CD4-positive, alpha-beta T cell treated with Interleukin-17A for 1 hour (primary cell): ENCODE data around the gene CUTA.

ENCODE experiments used
- DNase-seq: peaks from one replicate; pipeline ENCODE4 v3.0.0-alpha.2; 2020

The CUTA gene, protein sequence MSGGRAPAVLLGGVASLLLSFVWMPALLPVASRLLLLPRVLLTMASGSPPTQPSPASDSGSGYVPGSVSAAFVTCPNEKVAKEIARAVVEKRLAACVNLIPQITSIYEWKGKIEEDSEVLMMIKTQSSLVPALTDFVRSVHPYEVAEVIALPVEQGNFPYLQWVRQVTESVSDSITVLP

DNA sequence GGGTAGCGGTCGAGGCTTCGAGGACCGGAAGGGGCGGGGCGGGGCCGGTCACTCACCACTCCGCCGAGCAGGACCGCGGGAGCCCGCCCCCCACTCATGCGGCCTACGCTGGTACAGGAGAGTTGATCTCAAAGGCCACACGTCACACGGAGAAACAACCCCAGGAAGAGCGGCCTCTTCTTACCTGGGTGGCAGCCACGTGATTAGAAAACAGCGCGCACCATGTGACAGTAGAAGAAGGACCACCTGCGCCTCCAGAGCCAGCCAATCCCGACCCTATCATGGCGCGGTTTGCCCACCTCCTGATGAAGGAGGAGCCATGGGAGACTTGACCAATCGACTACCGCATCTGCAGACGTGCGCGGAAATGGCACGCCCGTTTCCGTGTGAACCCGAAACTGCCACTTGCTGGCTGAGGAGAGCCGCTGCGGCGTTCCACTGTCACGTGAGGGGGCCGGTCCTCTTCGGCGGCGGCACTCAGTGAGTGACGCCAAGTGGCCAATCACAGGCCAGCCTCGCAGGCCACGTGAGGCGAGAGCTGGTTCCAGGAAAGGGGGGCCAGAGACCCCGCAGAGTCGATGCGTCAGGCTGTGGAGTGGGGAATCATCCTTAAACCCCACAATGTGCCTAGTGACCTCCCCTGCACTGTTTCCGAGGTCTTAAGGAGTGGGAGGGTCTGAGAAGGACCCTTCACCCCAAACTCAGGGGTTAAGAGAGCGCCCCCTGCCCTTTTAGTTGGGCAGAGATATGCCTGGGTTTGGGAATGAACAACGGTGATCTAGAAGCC is at the start of gene CUTA:
CUTA (minus strand) TSS at position 205 of the 787 bp plus-strand sequence; CDS start at position 98, 107 bp downstream.
- DNase-seq: peak; percentile 100

DNA sequence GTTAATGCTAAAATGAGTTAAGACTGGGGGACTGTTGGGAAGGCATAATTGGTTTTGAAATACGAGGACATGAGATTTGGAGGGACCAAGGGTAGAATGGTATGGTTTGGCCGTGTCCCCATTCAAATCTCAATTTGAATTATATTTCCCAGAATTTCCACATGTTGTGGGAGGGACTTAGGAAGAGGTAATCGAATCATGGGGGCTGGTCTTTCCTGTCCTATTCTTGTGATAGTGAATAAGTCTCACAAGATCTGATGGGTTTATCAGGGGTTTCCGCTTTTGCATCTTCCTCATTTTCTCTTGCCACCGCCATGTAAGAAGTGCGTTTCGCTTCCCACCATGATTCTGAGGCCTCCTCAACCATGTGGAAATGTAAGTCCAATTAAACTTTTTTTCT is 49.2 kb upstream of the CUTA start:
- no peak for DNase-seq

DNA sequence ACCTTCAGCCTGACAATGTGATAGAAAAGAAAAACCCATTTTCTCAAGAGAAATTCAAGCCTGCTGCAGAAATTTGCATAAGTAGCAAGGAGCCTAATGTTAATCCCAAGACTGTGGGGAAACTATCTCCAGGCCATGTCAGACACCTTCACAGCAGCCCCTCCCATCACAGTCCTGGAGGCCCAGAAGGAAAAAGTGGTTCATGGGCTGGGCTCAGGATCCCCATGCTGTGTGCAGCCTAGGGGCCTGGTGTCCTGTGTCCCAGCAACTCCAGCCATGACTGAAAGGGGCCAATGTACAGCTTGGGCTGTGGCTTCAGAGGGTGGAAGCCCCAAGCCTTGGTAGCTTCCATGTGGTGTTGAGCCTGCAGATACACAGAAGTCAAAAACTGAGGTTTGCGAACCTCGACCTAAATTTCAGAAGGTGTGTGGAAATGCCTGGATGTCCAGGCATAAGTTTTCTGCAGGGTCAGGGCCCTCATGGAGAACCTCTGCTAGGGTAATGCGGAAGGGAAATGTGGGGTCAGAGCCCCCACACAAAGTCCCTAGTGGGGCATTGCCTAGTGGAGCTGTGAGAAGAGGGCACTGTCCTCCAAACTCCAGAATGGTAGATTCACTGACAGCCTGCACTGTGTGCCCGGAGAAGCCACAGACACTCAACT is 48.3 kb upstream of the CUTA start:
- no peak for DNase-seq

DNA sequence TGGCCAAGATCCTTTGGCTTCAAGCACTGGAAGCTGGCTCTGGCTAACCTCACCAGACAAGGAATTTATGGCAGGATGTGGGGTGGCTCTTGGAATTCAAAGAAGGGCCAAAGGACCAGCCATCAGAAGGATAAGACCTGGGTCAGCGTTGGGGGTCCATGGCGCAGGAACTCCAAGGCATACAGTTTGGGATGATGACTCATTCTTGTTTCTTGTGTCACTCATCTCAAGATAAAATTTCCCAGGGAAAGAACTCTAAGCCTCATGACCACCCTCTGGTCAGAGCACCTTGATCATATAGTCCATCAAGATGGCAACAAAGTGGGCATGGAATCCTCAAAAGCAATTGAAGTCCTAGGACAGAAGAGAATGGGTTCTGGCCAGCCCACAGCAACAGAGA is 41.3 kb upstream of the CUTA start:
- no peak for DNase-seq

DNA sequence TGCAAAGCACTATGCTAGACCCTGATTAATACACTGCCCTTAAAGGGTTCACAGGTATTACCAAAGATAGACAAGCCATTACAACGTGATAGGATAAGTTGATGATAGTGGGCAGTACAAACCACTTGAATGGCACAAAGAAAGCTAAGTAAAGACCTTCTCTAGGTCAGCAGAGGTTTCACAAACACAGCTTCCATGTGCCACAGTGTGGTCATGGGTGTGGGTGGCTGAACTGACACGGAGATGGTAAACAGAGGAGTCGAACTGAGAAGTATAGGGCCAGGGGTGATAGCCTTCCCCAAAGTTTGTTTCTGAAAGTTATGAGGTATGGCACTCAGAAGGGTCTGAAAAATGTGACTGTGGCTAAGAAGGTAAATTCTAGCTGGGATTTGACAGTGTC is 40.8 kb upstream of the CUTA start:
- no peak for DNase-seq

DNA sequence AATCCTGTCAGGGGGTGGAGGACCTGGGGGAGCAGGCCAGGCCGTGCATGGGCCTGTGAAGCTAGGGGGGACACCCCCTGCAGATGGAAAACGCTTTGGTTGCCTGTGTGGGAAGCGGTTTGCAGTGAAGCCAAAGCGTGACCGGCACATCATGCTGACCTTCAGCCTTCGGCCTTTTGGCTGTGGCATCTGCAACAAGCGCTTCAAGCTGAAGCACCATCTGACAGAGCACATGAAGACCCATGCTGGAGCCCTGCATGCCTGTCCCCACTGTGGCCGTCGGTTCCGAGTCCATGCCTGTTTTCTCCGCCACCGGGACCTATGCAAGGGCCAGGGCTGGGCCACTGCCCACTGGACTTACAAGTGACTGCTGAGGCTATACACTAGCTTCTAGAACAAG is 38.2 kb upstream of the CUTA start:
- DNase-seq: no peak

DNA sequence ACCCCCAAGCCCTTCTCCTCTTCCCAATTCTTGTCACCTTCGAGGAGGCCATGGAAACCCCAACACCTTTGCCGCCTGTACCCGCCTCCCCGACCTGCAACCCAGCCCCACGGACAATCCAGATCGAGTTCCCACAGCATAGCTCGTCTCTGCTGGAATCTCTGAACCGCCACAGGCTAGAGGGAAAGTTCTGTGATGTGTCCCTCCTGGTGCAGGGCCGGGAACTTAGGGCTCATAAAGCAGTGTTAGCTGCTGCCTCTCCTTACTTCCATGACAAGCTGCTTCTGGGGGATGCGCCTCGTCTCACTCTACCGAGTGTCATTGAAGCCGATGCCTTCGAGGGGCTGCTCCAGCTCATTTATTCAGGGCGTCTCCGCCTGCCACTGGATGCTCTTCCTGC is 37.1 kb upstream of the CUTA start:
- DNase-seq: no peak

DNA sequence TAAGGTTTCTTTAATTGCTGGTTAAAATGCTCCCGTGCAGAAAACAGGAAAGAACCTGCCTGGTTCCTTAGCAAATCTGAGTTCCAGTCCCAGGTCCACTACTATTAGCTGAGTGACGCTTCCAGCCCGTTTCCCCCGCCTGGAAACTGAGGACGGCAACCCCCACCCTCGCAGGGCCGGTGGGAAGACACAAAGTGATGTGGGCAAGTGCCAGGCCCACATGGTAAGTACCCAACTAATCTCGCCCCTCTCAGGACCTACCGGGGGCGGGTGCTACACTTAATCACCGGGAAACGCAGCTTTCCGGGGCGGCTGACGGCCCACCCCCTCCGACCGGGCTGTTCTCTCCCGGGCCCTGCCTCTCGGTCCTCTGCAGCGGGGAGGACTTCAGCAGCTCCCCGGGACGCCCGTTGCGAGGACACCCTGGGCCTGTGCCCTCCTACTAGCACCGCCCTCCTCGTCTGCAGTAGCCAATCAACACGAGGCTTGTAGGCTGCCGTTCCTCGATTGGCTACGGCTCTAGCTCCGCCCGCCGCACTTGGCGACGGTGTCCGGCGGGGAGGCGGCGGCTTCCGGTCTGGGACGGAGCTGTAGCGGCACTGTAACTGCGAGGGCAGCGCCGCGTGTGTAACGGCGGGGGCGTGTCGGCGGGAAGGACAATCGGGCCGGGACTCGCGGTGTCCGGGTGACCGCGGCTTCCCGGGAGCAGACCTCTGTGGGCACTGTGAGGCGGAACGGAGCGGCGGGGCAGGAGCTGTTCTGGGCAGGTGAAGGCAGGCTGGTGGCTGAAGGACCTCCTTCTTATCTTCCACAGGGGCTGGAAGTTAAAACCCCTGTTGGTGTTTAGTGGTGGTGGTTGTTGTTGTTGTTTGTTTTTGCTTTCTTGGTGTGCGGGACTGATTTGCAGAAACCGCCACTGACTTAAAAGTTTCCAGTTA is 36.4 kb upstream of the CUTA start, which contains the start of gene ZBTB9:
ZBTB9 (plus strand) TSS at position 568 of the 938 bp plus-strand sequence. CDS start 525 bp downstream, outside the sequence.
- DNase-seq: peak; percentile 97

DNA sequence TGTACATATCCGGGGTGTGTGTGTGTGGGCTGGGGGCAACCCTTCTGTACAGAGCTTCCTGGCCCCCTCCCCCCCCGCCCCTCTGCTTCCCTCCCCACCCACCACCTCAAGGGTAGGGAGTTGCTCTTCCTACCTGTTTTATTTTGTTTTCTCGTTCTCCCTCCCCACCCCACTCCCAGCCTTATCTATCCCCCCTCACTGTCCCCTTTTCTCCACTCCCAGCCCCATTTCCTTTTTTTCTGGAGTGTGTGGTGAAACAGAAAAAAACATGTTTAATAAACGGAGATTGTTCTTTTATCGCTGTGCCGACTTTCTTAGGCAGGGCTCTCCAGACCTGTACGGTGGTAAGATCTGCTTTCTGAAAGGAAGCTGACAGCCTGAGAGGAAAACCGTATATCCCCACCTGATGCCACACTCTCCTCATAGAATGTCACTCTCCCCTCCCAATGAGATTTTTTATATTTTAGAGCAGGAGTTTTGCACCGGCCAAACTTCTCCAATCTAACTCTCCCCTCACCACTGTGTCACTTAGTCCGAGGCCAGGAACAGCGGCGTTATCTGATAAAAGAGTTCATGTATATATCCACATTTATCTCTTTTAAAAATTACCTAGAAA is 35.6 kb upstream of the CUTA start:
- DNase-seq: peak; percentile 18

DNA sequence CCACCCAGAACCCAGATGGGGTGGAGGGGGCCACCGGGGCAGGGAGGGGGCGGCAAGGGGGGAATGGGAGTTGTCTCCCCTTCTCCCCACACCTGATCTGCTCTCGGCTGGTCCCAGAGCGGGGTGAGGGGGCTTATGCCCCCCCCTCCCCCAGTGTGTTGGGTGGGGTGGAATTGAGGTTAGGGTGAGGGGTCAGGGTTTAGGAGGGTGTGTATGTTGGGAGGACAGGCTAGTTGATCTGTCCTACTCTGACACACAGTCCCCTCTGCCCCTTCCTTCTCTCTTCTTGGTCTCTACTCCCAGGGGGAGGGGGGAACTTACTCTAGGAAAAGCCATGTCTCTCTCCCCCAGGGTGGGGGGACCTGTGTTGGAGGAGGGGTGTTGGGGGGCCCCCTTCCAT is 34.6 kb upstream of the CUTA start:
- no peak for DNase-seq

DNA sequence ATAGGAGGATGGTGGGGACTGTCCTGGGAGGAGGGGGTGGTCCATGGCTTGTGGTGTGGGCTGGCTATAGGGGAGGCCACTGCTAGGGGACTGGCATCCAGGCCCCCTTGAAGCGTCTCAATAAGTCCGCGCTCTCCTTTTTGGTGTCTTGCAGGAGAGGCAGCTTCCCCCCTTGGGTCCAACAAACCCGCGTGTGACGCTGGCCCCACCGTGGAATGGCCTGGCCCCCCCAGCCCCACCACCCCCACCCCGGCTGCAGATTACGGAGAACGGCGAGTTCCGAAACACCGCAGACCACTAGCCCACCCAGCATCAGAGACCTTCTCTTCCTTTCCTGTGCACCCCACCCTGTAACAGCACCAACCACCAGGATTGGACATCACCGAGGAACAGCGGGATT is 33.7 kb upstream of the CUTA start:
- no peak for DNase-seq

DNA sequence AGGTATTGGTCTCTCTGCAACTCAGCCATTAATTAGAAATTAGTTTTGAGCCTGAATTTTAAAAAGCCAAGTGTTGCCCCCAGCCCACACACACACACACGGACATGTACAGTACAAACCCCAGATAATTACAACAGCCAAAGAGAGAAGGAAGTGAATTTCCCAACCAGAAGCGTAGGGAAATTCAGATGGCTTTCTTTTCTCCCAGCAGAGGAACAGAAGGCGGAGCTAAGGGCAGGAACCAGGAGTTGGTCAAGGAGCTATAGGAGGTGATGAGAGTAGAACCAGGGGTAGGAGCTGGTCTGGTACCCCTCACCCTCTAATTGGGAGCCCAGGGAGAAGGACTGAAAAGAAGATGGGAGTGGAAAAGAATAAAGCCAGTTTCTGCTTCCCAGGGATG is 32.5 kb upstream of the CUTA start:
- DNase-seq: no peak

DNA sequence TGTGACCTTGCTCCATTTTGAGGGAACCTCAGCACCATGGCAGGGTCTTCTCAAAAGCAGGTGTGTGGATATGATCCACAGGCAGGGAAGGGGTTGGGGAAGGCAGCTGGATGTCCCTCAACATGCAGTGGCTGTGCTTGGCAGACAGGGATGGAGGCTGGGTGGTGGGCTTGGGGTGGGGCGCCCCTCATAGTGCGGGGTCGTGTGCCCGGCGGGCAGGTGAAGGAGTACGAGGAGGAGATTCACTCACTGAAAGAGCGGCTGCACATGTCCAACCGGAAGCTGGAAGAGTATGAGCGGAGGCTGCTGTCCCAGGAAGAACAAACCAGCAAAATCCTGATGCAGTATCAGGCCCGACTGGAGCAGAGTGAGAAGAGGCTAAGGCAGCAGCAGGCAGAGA is 28.4 kb upstream of the CUTA start:
- DNase-seq: no peak

DNA sequence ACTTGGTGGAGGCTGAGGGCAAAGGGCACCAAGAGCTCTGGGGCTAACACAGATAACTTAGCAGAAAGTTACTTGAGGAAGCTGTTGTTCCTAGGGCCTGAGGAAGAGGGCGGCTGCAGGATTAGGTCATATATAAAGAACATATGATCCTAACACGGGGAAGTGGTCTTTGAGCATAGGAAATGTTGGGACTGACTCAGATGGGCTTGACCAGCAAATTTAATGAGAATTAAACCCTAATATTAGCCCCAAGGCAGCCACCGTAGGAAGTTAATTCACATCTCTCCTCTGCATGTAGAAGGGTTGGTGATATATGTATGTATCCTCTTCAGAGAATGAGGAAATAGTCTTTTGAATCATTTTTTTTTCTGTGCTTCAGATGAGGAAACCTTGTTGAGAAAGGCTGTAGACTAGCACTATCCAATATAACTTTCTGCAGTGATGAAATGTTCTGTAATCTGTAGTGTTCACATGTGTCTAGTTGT is 27.3 kb upstream of the CUTA start:
- no peak for DNase-seq

DNA sequence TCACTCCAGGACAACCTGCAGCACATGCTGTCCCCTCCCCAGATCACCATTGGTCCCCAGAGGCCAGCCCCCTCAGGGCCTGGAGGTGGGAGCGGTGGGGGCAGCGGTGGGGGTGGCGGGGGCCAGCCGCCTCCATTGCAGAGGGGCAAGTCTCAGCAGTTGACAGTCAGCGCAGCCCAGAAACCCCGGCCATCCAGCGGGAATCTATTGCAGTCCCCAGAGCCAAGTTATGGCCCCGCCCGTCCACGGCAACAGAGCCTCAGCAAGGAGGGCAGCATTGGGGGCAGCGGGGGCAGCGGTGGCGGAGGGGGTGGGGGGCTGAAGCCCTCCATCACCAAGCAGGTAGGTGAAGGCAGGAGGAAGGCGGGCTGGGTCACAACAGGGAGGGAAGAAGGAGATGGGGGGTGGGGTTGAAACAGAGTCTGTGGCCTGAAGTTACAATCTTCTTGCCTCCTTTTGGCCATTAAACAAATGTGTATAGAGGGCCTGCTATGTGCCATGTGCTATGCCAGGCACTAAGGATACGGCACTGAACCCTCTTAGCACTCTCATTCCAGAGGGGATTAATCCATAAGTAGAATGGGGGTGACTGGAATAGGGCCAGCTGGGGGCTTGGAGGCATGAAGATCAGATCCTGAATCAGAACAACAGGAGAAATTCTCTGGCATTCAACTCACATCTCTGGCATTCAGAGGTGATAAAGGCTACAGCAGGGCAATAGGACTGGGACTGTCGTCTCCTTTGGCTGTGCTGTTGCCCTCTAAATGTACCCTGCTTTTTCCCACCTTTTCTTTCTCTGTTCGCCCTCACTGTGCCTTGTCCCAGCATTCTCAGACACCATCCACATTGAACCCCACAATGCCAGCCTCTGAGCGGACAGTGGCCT is 26.0 kb upstream of the CUTA start:
- DNase-seq: no peak

DNA sequence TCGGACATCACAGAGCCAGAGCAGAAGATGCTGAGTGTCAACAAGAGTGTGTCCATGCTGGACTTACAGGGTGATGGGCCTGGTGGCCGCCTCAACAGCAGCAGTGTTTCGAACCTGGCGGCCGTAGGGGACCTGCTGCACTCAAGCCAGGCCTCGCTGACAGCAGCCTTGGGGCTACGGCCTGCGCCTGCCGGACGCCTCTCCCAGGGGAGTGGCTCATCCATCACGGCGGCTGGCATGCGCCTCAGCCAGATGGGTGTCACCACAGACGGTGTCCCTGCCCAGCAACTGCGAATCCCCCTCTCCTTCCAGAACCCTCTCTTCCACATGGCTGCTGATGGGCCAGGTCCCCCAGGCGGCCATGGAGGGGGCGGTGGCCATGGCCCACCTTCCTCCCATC is 25.1 kb upstream of the CUTA start:
- DNase-seq: no peak

DNA sequence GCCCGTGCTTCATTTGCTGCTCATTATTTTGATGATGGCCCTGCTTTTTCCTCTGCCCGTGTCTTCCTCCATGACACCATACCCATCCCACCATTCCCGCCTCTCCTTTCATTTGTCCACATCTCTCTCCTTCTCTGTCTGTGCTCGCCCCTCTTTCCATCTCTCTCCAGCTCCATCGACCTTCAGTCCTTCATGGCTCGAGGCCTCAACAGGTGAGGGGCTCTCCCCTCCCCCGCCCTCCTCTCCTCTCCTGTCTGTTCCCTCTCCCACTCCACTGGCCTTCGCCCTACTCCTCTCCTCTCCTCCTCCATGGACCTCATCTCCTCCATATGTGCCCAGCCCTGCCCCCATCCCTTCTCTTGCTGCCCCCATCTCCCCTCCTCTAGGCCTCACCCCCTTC is 24.4 kb upstream of the CUTA start:
- DNase-seq: no peak

DNA sequence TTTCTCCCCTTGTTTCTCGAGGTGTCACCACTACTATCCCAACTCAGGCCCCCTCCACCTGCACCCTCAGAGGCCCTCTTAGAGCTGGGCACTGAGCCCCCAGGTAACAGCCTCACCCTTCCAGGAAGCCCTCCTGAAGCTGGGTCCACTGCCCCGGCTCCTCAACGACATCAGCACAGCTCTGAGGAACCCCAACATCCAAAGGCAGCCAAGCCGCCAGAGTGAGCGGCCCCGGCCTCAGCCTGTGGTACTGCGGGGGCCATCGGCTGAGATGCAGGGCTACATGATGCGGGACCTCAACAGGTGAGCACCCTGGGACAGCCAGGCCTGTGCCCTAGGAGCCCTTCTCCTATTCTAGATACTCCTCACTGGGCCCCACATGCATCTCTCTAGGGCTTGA is 23.6 kb upstream of the CUTA start:
- DNase-seq: no peak

DNA sequence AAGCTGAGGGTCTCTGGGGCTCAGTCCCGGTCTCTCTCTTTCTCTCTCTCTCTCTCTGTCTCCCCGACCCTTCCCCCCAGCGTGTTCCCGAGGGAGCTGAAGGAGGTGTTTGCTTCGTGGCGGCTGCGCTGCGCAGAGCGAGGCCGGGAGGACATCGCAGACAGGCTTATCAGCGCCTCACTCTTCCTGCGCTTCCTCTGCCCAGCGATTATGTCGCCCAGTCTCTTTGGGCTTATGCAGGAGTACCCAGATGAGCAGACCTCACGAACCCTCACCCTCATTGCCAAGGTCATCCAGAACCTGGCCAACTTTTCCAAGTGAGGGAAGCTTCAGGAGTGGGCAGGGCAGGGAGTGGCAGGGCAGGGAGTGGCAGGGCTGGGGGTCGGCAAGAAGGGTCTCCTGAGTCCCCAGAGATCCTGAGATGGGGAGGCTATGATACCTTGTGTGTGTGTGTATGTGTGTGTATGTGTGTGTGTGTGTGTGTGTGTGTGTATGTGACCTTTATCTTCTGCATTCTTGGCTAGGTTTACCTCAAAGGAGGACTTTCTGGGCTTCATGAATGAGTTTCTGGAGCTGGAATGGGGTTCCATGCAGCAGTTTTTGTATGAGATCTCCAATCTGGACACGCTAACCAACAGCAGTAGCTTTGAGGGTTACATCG is 22.9 kb upstream of the CUTA start:
- DNase-seq: no peak

DNA sequence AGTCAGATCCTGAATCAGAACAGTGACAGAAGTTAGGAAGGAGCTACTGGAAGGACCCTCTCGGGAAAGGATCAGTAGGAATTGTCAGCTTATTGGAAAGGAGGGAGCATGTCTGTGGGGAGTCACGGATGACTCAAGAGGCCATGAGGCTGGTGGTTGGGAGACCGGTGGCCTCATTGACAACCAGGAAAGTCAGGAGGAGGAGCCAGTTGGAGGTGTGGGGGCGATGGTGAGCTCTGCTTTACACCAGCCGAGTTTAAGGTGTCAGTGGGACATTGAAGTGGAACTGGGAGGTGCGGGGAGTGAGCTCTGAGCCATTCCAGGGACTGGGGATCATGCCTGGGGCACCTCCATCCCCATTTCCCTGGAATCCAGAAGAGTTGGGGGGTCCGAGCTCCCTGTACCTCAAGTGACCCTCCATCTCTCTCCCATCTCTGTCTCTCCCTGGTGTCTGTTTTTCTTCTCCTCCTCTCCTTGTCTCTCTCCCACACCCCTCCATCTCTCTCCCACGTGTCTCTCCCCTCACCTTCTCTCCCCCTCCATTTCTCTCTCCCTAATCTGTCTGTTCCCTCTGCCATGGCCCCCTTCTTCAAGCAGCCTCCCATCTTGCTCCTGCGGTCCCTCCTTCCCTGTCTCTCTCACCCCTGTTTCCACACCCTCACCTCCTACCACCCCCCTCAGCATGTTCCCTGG is 22.2 kb upstream of the CUTA start:
- DNase-seq: no peak
